Measurements from ENCODE around the gene CDC73.

DNA sequence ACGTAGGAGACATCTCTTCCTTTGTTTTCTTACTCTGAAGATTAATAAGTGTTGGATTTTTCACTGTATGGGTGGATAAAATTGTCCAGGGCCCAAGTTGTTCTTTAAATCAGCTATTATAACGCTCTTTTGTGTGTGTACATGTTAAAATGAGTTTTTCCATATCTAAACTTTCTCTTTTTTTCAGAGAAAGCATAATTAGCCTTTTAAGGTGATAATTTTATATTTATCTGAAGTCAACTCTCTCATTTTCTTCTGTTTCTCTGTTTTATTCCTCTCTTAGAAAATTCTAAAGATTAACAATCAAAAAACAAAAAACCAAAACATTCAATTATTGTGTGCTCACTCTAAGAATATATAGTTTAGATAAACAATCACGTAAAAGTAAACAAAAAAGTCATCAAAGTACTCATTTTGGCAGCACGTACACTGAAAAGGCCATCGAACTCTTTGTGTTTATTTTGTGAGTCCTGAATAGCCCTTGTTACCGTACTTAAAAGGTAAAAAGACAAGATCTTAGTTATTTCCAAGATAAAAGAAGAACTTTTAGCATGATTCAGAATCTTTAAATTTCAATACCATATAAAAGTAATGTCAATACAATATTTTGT, 7.2 kb upstream of the CDC73 start:
- TF ChIP-seq POLR2A (IDR thresholded peaks at IDR 0.05; ENCODE audit: low read length), result no peak
- no peak for TF ChIP-seq GATA1 (IDR thresholded peaks at IDR 0.05; ENCODE audit: low read depth, low read length)

Data from erythroblast (primary cell).